Measurements from ENCODE around the gene SCAI. TPM values are rescaled to one million over a fixed set of nuclear protein-coding genes. Genes with fewer than 3 reads are reported as not detected.
"Not testable (repeated sequence)": the region's sequence is repeated elsewhere in the genome, so short reads cannot be mapped to it uniquely, and the experiment has no call there.

The SCAI gene
- total and polyA plus RNA-seq, 4 donors, result 0.50 to 13.9 (median 5.5) TPM

GRCh38 chr9:125080797-125081196 lies 62.5 kb downstream of the SCAI start:
- intact Hi-C loops (cut with DNase I), result not testable (repeated sequence)
- WGBS, 2 donors, result 86 to 90% methylated on average over 2 of the region's 2 CpGs

DNA sequence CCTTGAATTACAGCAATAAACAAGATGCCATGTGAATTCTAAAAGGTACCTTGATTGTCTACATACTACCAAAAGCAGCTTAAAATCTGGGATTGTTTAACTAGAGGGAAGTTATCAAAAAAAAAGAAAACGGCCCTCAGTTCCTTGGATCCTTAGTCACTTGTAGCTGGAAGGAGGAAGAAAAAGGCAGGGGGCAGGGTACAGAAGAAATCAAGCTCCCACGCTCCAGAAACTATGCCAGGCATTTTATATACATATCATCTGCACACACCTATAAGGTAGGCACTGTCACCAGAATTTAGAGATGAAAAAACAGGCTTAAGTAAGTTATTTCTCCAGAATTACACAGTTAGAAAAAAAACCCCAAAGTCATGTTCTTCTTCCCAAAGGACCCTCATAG lies 63.4 kb downstream of the SCAI start:
- ATAC-seq (ENCODE audit: low FRiP score) (no peak), DNase-seq (no peak)
- H3K36me3 ChIP-seq (ENCODE audit: control insufficient read depth in 1 of 2, insufficient read depth in 2 of 2, low read length in 1 of 2), result no peaks in the 10 kb centered on the region
- WGBS, 2 donors, result 52 to 54% methylated on average over 2 of the region's 2 CpGs
- no peaks in the 10 kb centered on the region for H3K9me3 ChIP-seq (ENCODE audit: control insufficient read depth, low read length)
- no peak overlapping the region for H3K4me3 ChIP-seq (ENCODE audit: low read length in 2 of 2)
- intact Hi-C loops (cut with DNase I), result no loop called here
- no peaks in the 10 kb centered on the region for H3K4me1 ChIP-seq (ENCODE audit: control insufficient read depth in 1 of 2, insufficient read depth in 2 of 2, low read length in 2 of 2)
- H3K27ac ChIP-seq (ENCODE audit: low read depth in 1 of 2, low read length in 2 of 2), result no peak overlapping the region
- no peaks in the 10 kb centered on the region for H3K27me3 ChIP-seq (ENCODE audit: control insufficient read depth in 1 of 2, insufficient read depth in 2 of 2, low read length in 1 of 2)

More at GRCh38 chr9:125080797-125081196, 62.5 kb downstream of the SCAI start:
- not testable (repeated sequence) for ATAC-seq (ENCODE audit: low FRiP score); H3K4me1 ChIP-seq (ENCODE audit: control insufficient read depth in 1 of 2, insufficient read depth in 2 of 2, low read length in 2 of 2); H3K36me3 ChIP-seq (ENCODE audit: control insufficient read depth in 1 of 2, insufficient read depth in 2 of 2, low read length in 1 of 2); H3K9me3 ChIP-seq (ENCODE audit: control insufficient read depth, low read length); H3K27ac ChIP-seq (ENCODE audit: low read depth in 1 of 2, low read length in 2 of 2); H3K27me3 ChIP-seq (ENCODE audit: control insufficient read depth in 1 of 2, insufficient read depth in 2 of 2, low read length in 1 of 2); H3K4me3 ChIP-seq (ENCODE audit: low read length in 2 of 2); DNase-seq

GRCh38 chr9:125075997-125076396 lies 67.3 kb downstream of the SCAI start:
- H3K36me3 ChIP-seq (ENCODE audit: control insufficient read depth in 1 of 2, insufficient read depth in 2 of 2, low read length in 1 of 2), result no peaks in the 10 kb centered on the region
- DNase-seq (no peak), ATAC-seq (ENCODE audit: low FRiP score) (no peak)
- no peak overlapping the region for H3K27ac ChIP-seq (ENCODE audit: low read depth in 1 of 2, low read length in 2 of 2)
- 96 to 97% methylated on average over 7 of the region's 7 CpGs for WGBS, 2 donors
- no peaks in the 10 kb centered on the region for H3K9me3 ChIP-seq (ENCODE audit: control insufficient read depth, low read length)
- intact Hi-C loops (cut with DNase I), result no loop called here
- H3K4me3 ChIP-seq (ENCODE audit: low read length in 2 of 2), result no peak overlapping the region
- no peaks in the 10 kb centered on the region for H3K27me3 ChIP-seq (ENCODE audit: control insufficient read depth in 1 of 2, insufficient read depth in 2 of 2, low read length in 1 of 2)
- no peaks in the 10 kb centered on the region for H3K4me1 ChIP-seq (ENCODE audit: control insufficient read depth in 1 of 2, insufficient read depth in 2 of 2, low read length in 2 of 2)

GRCh38 chr9:125074976-125075375 lies 68.4 kb downstream of the SCAI start:
- H3K4me3 ChIP-seq (ENCODE audit: low read length in 2 of 2), result no peak overlapping the region
- 62 to 72% methylated on average over 2 of the region's 2 CpGs for WGBS, 2 donors

DNA sequence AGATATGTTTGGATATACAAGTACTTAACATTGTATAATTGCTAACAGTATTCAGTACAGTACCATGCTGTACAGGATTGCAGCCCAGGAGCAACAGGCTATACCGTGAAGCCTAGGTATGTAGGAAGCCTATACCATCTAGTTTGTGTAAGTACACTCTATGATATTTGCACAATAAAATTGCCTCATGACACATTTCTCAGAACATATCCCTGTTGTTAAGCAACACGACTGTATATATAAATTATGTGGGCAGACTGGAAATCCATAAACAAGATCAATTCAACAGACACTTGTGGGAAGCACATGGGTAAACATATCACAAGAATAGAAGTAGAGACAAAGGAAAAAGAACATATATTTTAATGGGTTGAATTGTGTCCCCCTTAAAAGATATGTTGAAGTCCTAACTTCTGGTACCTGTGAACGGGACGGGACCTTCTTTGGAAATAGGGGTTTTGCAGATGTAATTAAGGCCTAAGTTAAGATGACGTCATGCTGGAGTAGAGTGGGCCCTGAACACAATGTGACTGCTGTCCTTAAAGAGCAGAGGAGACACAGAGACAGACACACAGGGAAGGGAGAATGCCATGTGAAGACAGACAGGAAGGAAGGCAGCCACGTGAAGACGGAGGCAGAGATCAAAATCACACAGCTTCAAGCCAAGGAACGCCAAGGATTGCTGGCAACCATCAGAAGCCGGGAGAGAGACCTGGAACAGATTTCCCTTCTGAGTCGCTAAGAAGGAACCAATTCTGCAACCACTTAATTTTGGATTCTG lies 76.3 kb downstream of the SCAI start:
- WGBS, 2 donors, result 27 to 33% methylated on average over 10 of the region's 10 CpGs
- intact Hi-C loops (cut with DNase I), result no loop called here
- Histone ChIP-seq H3K27me3 (ENCODE audit: control insufficient read depth in 1 of 2, insufficient read depth in 2 of 2, low read length in 1 of 2) (no peaks in the 10 kb centered on the region), H3K27ac (ENCODE audit: low read depth in 1 of 2, low read length in 2 of 2) (peak overlapping the region in 1 of 2 donors; percentile 76), H3K4me3 (ENCODE audit: low read length in 2 of 2) (no peak overlapping the region), H3K4me1 (ENCODE audit: control insufficient read depth in 1 of 2, insufficient read depth in 2 of 2, low read length in 2 of 2) (no peaks in the 10 kb centered on the region), H3K36me3 (ENCODE audit: control insufficient read depth in 1 of 2, insufficient read depth in 2 of 2, low read length in 1 of 2) (no peaks in the 10 kb centered on the region), H3K9me3 (ENCODE audit: control insufficient read depth, low read length) (no peaks in the 10 kb centered on the region)
- peak in 1 of 2 donors; percentile 41 for DNase-seq
- no peak for ATAC-seq (ENCODE audit: low FRiP score)

More at GRCh38 chr9:125074976-125075375, 68.4 kb downstream of the SCAI start:
- Histone ChIP-seq H3K4me1 (ENCODE audit: control insufficient read depth in 1 of 2, insufficient read depth in 2 of 2, low read length in 2 of 2) (no peaks in the 10 kb centered on the region), H3K27ac (ENCODE audit: low read depth in 1 of 2, low read length in 2 of 2) (no peak overlapping the region), H3K27me3 (ENCODE audit: control insufficient read depth in 1 of 2, insufficient read depth in 2 of 2, low read length in 1 of 2) (no peaks in the 10 kb centered on the region), H3K9me3 (ENCODE audit: control insufficient read depth, low read length) (no peaks in the 10 kb centered on the region), H3K36me3 (ENCODE audit: control insufficient read depth in 1 of 2, insufficient read depth in 2 of 2, low read length in 1 of 2) (no peaks in the 10 kb centered on the region)
- intact Hi-C loops (cut with DNase I), result no loop called here
- DNase-seq (no peak), ATAC-seq (ENCODE audit: low FRiP score) (no peak)

GRCh38 chr9:125061391-125061790 lies 81.9 kb downstream of the SCAI start:
- WGBS, 2 donors, result 89 to 90% methylated on average over 3 of the region's 3 CpGs
- no peaks in the 10 kb centered on the region for H3K9me3 ChIP-seq (ENCODE audit: control insufficient read depth, low read length)
- no peaks in the 10 kb centered on the region for H3K27me3 ChIP-seq (ENCODE audit: control insufficient read depth in 1 of 2, insufficient read depth in 2 of 2, low read length in 1 of 2)
- H3K36me3 ChIP-seq (ENCODE audit: control insufficient read depth in 1 of 2, insufficient read depth in 2 of 2, low read length in 1 of 2), result no peaks in the 10 kb centered on the region
- no peak for DNase-seq
- intact Hi-C loops (cut with DNase I), result no loop called here
- no peak overlapping the region for H3K27ac ChIP-seq (ENCODE audit: low read depth in 1 of 2, low read length in 2 of 2)
- H3K4me3 ChIP-seq (ENCODE audit: low read length in 2 of 2), result no peak overlapping the region
- no peaks in the 10 kb centered on the region for H3K4me1 ChIP-seq (ENCODE audit: control insufficient read depth in 1 of 2, insufficient read depth in 2 of 2, low read length in 2 of 2)
- no peak for ATAC-seq (ENCODE audit: low FRiP score)

GRCh38 chr9:125049212-125050049 lies 93.9 kb downstream of the SCAI start:
- 85 to 86% methylated on average over 5 of the region's 5 CpGs for WGBS, 2 donors
- intact Hi-C loops (cut with DNase I), result no loop called here
- Histone ChIP-seq H3K27ac (ENCODE audit: low read depth in 1 of 2, low read length in 2 of 2) (no peak overlapping the region), H3K4me3 (ENCODE audit: low read length in 2 of 2) (no peak overlapping the region), H3K36me3 (ENCODE audit: control insufficient read depth in 1 of 2, insufficient read depth in 2 of 2, low read length in 1 of 2) (no peaks in the 10 kb centered on the region), H3K9me3 (ENCODE audit: control insufficient read depth, low read length) (no peaks in the 10 kb centered on the region), H3K27me3 (ENCODE audit: control insufficient read depth in 1 of 2, insufficient read depth in 2 of 2, low read length in 1 of 2) (no peaks in the 10 kb centered on the region), H3K4me1 (ENCODE audit: control insufficient read depth in 1 of 2, insufficient read depth in 2 of 2, low read length in 2 of 2) (no peaks in the 10 kb centered on the region)
- DNase-seq (no peak), ATAC-seq (ENCODE audit: low FRiP score) (no peak)

DNA sequence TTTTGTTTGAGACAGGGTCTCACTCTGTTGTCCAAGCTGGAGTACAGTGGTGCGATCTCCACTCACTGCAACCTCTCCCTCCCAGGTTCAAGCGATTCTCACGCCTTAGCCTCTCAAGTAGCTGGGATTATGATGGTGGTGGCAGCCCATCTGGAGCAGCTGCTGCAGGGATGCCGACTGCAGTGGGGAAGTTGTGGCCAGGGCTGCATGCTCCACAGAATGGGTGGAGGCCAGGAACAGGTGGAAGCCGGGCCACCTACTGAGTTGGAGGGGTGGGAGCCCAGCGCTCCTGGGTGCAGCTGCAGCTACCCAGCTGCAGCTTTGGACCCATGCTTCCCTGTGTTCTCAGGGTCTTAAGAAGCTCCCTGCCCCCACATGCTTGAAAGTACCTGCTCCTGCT lies 99.7 kb downstream of the SCAI start:
- Histone ChIP-seq H3K4me1 (ENCODE audit: control insufficient read depth in 1 of 2, insufficient read depth in 2 of 2, low read length in 2 of 2) (no peaks in the 10 kb centered on the region), H3K36me3 (ENCODE audit: control insufficient read depth in 1 of 2, insufficient read depth in 2 of 2, low read length in 1 of 2) (no peaks in the 10 kb centered on the region), H3K27me3 (ENCODE audit: control insufficient read depth in 1 of 2, insufficient read depth in 2 of 2, low read length in 1 of 2) (no peaks in the 10 kb centered on the region), H3K27ac (ENCODE audit: low read depth in 1 of 2, low read length in 2 of 2) (no peak overlapping the region), H3K4me3 (ENCODE audit: low read length in 2 of 2) (no peak overlapping the region), H3K9me3 (ENCODE audit: control insufficient read depth, low read length) (no peaks in the 10 kb centered on the region)
- 95 to 96% methylated on average over 6 of the region's 6 CpGs for WGBS, 2 donors
- intact Hi-C loops (cut with DNase I), result no loop called here
- ATAC-seq (ENCODE audit: low FRiP score), result no peak
- no peak for DNase-seq
